Measurements from ENCODE around the gene MUC5B.
"Not testable (repeated sequence)": the region's sequence is repeated elsewhere in the genome, so short reads cannot be mapped to it uniquely, and the experiment has no call there.

The MUC5B gene

DNA sequence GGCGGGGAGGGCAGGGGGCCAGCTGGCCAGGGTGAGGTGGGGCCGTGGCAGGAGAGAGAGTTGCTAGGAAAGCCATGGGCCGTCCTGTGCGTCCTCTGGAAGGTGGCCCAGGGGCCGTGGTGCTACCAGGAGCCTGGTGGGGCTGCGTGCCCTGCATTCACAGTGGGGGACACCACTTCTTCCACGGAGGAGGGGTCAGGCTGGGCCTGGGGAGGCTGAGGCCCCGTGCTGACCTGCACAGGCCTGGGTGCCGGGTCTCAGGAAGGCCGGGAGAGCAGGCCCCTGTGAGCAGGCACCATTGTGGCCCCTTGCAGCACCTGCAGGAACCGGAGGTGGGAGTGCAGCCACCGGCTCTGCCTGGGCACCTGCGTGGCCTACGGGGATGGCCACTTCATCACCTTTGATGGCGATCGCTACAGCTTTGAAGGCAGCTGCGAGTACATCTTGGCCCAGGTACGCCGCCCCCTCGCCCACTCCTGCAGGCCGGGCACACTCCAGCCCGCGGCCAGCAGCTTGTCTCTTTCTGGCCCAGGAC, 12.0 kb downstream of the MUC5B start:
- no peak overlapping the region for H3K4me3 Mint-ChIP-seq
- H3K27ac Mint-ChIP-seq = no peak overlapping the region
- no peaks in the 10 kb centered on the region for H3K36me3 Mint-ChIP-seq (ENCODE audit: low read depth)
- no peaks in the 10 kb centered on the region for H3K9me3 Mint-ChIP-seq
- DNase-seq (ENCODE audit: low spot score) = no peak
- H3K27me3 Mint-ChIP-seq (ENCODE audit: low read depth) = no peaks in the 10 kb centered on the region
- H3K4me1 Mint-ChIP-seq (ENCODE audit: low read depth) = no peaks in the 10 kb centered on the region

DNA sequence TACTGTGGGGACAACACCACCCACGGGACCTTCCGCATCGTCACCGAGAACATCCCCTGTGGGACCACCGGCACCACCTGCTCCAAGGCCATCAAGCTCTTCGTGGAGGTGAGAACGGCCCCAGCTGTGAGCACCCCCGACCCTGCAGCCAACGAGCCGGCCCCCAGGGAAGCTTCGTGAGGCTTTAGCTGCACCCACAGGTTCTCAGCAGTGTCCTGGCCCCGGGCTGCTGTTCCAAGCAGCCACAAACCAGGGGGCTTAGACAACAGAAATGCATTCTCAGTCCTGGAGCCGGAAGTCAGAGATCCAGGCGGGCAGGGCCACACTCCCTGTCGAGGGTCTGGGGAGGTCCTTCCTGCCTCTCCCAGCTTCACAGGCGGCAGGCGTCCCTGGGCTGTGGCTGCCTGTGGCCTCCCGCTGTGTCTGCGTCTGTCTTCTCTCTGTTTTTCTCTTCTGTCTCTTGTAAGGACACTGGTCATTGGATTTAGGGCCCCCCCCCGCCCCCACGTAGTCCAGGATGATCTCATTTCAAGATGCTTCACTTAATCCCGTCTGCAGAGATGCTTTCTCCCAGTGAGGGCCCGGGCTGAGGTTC, 12.5 kb downstream of the MUC5B start:
- no peak for DNase-seq (ENCODE audit: low spot score)
- Mint-ChIP-seq H3K9me3 (no peaks in the 10 kb centered on the region), H3K4me3 (no peak overlapping the region), H3K4me1 (ENCODE audit: low read depth) (no peaks in the 10 kb centered on the region), H3K27me3 (ENCODE audit: low read depth) (no peaks in the 10 kb centered on the region), H3K36me3 (ENCODE audit: low read depth) (no peaks in the 10 kb centered on the region), H3K27ac (no peak overlapping the region)

DNA sequence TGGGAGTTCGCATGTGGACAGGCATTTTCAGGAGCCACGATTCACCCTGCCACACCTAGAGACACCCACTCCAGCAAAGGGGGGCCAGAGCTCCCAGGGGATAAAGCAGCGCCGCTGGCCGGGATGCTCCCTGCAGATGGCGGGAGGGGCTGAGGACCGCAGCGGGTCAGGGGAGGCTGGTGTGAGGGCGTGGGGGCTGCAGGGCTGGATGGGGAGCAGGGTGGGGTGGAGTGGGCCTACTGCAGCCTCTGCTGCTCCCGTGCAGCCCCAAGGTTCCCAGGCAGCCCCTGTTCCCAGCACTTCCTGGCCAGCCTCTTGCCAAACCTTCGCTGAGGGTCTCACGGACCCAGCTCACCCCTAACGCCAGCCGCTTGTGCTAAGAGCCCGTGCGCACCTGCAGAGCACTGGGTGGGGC, 13.0 kb downstream of the MUC5B start:
- Mint-ChIP-seq H3K4me1 (ENCODE audit: low read depth) (no peaks in the 10 kb centered on the region), H3K36me3 (ENCODE audit: low read depth) (no peaks in the 10 kb centered on the region), H3K27me3 (ENCODE audit: low read depth) (no peaks in the 10 kb centered on the region), H3K9me3 (no peaks in the 10 kb centered on the region), H3K27ac (no peak overlapping the region), H3K4me3 (no peak overlapping the region)
- DNase-seq (ENCODE audit: low spot score) = no peak

DNA sequence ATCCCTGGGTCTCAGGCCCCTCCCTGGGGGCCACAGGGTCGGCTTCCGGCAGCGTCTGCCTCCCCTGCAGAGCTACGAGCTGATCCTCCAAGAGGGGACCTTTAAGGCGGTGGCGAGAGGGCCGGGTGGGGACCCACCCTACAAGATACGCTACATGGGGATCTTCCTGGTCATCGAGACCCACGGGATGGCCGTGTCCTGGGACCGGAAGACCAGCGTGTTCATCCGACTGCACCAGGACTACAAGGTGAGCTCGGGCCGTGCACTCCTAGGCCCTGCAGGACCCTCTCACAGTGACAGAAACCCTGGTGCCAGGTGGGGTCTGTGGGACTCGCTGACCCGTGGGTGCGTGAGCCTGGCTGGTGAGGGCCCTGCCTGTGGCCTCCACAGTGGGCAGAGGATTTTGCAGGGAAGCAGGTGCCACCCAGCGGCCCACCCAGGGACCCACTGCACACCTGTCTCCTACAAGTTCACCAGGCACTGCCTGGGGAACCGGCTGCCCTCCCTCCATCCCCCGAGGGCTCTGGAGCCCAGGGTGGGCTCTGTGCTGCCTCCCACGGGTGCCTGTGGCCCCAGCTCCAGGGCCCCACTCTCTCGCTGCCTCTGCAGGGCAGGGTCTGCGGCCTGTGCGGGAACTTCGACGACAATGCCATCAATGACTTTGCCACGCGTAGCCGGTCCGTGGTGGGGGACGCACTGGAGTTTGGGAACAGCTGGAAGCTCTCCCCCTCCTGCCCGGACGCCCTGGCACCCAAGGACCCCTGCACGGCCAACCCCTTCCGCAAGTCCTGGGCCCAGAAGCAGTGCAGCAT, 13.7 kb downstream of the MUC5B start:
- no peaks in the 10 kb centered on the region for H3K9me3 Mint-ChIP-seq
- no peak overlapping the region for H3K4me3 Mint-ChIP-seq
- H3K27me3 Mint-ChIP-seq (ENCODE audit: low read depth) = no peaks in the 10 kb centered on the region
- H3K4me1 Mint-ChIP-seq (ENCODE audit: low read depth) = no peaks in the 10 kb centered on the region
- H3K27ac Mint-ChIP-seq = no peak overlapping the region
- no peak for DNase-seq (ENCODE audit: low spot score)
- no peaks in the 10 kb centered on the region for H3K36me3 Mint-ChIP-seq (ENCODE audit: low read depth)

DNA sequence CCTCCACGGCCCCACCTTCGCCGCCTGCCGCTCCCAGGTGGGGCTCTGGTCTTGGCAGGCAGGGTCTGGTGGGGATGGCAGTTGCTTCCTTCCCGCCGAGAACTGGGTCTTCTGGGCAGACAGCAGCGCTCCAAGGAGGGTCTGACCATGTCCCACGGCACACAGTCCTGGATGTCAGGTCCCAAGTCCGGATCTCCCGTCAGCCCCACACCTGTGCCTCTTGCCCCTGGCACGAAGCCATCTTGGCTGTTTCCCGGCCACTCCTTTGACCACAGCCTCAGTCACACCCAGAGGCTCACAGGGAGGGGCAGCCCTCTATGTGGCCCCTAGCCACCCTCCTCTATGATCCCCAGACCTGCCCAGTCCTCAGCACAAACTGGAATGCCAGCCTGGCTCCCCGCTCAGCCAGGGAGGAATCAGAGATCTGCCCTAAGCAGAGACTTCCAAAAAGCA, 14.3 kb downstream of the MUC5B start:
- no peaks in the 10 kb centered on the region for H3K4me1 Mint-ChIP-seq (ENCODE audit: low read depth)
- no peaks in the 10 kb centered on the region for H3K36me3 Mint-ChIP-seq (ENCODE audit: low read depth)
- no peak overlapping the region for H3K27ac Mint-ChIP-seq
- H3K9me3 Mint-ChIP-seq = peaks cover 2% of the 10 kb centered on the region
- H3K4me3 Mint-ChIP-seq = no peak overlapping the region
- H3K27me3 Mint-ChIP-seq (ENCODE audit: low read depth) = no peaks in the 10 kb centered on the region
- no peak for DNase-seq (ENCODE audit: low spot score)

DNA sequence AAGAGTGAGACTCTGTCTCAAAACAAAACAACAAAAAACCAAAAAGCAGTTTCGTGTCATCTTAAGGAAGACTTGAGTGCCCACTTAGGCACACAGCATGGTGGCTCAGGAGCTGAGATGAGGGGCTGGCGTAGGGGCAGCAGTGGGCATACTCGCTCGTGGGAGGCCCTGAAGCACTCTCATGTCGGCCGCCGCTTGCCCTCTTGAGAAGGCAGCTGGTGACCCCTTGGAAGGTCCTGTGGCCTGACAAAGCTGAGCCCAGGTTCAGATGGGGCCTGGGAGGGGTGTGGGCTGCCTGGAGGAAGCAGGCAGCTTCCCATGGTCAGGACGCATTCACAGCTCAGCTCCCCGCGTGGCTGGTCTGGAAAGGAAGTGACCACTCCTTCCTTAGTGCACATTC, 15.0 kb downstream of the MUC5B start:
- DNase-seq (ENCODE audit: low spot score) = no peak
- no peaks in the 10 kb centered on the region for H3K4me1 Mint-ChIP-seq (ENCODE audit: low read depth)
- no peak overlapping the region for H3K27ac Mint-ChIP-seq
- H3K36me3 Mint-ChIP-seq (ENCODE audit: low read depth) = no peaks in the 10 kb centered on the region
- H3K27me3 Mint-ChIP-seq (ENCODE audit: low read depth) = no peaks in the 10 kb centered on the region
- peaks cover 7% of the 10 kb centered on the region for H3K9me3 Mint-ChIP-seq
- no peak overlapping the region for H3K4me3 Mint-ChIP-seq

DNA sequence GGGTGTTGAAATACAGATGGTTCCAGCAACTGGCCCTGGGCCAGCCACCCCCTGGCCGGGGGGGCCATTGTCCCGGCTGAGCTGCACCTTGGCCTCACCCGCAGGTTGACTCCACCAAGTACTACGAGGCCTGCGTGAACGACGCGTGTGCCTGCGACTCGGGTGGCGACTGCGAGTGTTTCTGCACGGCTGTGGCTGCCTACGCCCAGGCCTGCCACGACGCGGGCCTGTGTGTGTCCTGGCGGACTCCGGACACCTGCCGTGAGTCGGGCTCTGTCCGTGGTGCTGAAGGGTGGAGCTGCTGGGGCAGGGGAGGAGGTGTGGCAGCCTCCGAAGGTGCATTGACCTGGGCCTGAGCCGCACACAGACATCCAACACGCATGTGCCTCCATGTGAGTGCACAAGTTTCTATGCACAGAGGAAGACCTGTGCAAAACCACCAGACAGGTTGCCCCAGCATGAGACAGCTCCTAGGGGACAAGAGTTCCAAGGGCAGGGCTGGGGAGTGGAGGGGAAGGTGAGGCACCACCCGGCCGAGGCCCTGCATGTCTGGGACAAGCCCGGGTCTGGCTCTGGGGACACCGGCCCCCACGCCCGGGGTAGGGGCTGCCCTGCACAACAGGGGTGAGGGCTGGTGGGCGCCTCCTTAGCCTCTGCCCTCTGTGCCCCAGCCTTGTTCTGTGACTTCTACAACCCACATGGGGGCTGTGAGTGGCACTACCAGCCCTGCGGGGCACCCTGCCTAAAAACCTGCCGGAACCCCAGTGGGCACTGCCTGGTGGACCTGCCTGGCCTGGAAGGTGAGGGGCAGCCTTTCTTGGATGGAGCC, 16.1 kb downstream of the MUC5B start:
- Mint-ChIP-seq H3K27ac (no peak overlapping the region), H3K27me3 (ENCODE audit: low read depth) (no peaks in the 10 kb centered on the region), H3K36me3 (ENCODE audit: low read depth) (no peaks in the 10 kb centered on the region), H3K4me1 (ENCODE audit: low read depth) (no peaks in the 10 kb centered on the region), H3K4me3 (no peak overlapping the region), H3K9me3 (peaks cover 7% of the 10 kb centered on the region)
- no peak for DNase-seq (ENCODE audit: low spot score)

DNA sequence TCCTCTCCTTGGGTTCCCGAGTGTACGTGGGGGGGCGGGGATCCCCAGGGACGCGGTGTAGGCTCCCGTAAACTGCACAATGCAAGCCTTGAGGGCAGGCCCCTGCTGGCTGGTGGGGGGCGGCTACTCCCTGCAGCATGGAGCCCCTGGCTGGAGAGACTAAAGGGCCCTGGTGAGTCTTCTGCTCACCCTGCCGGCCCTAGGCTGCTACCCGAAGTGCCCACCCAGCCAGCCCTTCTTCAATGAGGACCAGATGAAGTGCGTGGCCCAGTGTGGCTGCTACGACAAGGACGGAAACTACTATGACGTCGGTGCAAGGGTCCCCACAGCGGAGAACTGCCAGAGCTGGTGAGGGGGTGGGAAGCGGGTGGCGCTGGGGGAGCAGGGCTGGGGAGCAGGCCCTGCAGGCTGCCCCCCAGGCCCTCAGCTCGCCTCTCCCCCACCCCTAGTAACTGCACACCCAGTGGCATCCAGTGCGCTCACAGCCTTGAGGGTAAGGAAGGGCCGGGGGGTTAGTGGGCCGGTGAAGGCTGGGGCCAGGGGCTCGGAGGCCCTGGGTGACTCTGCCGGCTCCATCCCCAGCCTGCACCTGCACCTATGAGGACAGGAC, 16.8 kb downstream of the MUC5B start:
- no peaks in the 10 kb centered on the region for H3K4me1 Mint-ChIP-seq (ENCODE audit: low read depth)
- H3K27ac Mint-ChIP-seq = no peak overlapping the region

DNA sequence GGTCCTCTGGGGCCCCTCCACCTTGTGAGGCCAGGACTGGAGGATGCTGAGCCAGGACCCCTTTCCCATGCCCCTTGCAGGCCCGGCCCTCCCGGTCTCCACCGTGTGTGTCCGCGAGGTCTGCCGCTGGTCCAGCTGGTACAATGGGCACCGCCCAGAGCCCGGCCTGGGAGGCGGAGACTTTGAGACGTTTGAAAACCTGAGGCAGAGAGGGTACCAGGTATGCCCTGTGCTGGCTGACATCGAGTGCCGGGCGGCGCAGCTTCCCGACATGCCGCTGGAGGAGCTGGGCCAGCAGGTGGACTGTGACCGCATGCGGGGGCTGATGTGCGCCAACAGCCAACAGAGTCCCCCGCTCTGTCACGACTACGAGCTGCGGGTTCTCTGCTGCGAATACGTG, 17.9 kb downstream of the MUC5B start:
- DNase-seq (ENCODE audit: low spot score) = no peak
- peaks cover 7% of the 10 kb centered on the region for H3K9me3 Mint-ChIP-seq
- H3K4me1 Mint-ChIP-seq (ENCODE audit: low read depth) = no peaks in the 10 kb centered on the region
- no peaks in the 10 kb centered on the region for H3K36me3 Mint-ChIP-seq (ENCODE audit: low read depth)
- no peaks in the 10 kb centered on the region for H3K27me3 Mint-ChIP-seq (ENCODE audit: low read depth)
- no peak overlapping the region for H3K4me3 Mint-ChIP-seq
- H3K27ac Mint-ChIP-seq = no peak overlapping the region

More for the DNA sequence above, 16.8 kb downstream of the MUC5B start:
- DNase-seq (ENCODE audit: low spot score) = no peak
- H3K9me3 Mint-ChIP-seq = peaks cover 7% of the 10 kb centered on the region
- no peak overlapping the region for H3K4me3 Mint-ChIP-seq
- no peaks in the 10 kb centered on the region for H3K27me3 Mint-ChIP-seq (ENCODE audit: low read depth)
- no peaks in the 10 kb centered on the region for H3K36me3 Mint-ChIP-seq (ENCODE audit: low read depth)

DNA sequence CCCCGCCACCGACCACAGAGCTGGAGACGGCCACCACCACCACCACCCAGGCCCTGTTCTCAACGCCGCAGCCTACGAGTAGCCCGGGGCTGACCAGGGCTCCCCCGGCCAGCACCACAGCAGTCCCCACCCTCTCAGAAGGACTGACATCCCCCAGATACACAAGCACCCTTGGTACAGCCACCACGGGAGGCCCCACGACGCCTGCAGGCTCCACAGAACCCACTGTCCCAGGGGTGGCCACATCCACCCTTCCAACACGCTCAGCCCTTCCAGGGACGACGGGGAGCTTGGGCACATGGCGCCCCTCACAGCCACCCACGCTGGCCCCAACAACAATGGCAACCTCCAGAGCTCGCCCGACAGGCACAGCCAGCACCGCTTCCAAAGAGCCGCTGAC, 18.8 kb downstream of the MUC5B start:
- DNase-seq (ENCODE audit: low spot score) = no peak
- Mint-ChIP-seq H3K27me3 (ENCODE audit: low read depth) (no peaks in the 10 kb centered on the region), H3K4me1 (ENCODE audit: low read depth) (no peaks in the 10 kb centered on the region), H3K36me3 (ENCODE audit: low read depth) (no peaks in the 10 kb centered on the region), H3K4me3 (no peak overlapping the region), H3K27ac (no peak overlapping the region), H3K9me3 (peaks cover 7% of the 10 kb centered on the region)

DNA sequence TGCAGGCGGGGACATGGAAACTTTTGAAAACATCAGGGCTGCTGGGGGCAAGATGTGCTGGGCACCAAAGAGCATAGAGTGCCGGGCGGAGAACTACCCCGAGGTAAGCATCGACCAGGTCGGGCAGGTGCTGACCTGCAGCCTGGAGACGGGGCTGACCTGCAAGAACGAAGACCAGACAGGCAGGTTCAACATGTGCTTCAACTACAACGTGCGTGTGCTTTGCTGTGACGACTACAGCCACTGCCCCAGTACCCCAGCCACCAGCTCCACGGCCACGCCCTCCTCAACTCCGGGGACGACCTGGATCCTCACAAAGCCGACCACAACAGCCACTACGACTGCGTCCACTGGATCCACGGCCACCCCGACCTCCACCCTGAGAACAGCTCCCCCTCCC, 19.4 kb downstream of the MUC5B start:
- DNase-seq (ENCODE audit: low spot score) = no peak
- no peaks in the 10 kb centered on the region for H3K36me3 Mint-ChIP-seq (ENCODE audit: low read depth)
- H3K27me3 Mint-ChIP-seq (ENCODE audit: low read depth) = no peaks in the 10 kb centered on the region
- no peak overlapping the region for H3K4me3 Mint-ChIP-seq
- H3K9me3 Mint-ChIP-seq = peaks cover 7% of the 10 kb centered on the region
- H3K4me1 Mint-ChIP-seq (ENCODE audit: low read depth) = no peaks in the 10 kb centered on the region
- H3K27ac Mint-ChIP-seq = no peak overlapping the region

DNA sequence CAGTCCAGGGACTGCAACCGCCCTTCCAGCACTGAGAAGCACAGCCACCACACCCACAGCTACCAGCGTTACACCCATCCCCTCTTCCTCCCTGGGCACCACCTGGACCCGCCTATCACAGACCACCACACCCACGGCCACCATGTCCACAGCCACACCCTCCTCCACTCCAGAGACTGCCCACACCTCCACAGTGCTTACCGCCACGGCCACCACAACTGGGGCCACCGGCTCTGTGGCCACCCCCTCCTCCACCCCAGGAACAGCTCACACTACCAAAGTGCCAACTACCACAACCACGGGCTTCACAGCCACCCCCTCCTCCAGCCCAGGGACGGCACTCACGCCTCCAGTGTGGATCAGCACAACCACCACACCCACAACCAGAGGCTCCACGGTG, 19.9 kb downstream of the MUC5B start:
- not testable (repeated sequence) for DNase-seq (ENCODE audit: low spot score); H3K27ac Mint-ChIP-seq; H3K4me3 Mint-ChIP-seq; H3K36me3 Mint-ChIP-seq (ENCODE audit: low read depth); H3K9me3 Mint-ChIP-seq; H3K4me1 Mint-ChIP-seq (ENCODE audit: low read depth); H3K27me3 Mint-ChIP-seq (ENCODE audit: low read depth)

DNA sequence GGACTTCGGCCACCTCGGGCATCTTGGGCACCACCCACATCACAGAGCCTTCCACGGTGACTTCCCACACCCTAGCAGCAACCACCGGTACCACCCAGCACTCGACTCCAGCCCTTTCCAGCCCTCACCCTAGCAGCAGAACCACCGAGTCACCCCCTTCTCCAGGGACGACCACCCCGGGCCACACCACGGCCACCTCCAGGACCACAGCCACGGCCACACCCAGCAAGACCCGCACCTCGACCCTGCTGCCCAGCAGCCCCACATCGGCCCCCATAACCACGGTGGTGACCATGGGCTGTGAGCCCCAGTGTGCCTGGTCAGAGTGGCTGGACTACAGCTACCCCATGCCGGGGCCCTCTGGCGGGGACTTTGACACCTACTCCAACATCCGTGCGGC, 20.7 kb downstream of the MUC5B start:
- not testable (repeated sequence) for DNase-seq (ENCODE audit: low spot score); H3K27ac Mint-ChIP-seq

DNA sequence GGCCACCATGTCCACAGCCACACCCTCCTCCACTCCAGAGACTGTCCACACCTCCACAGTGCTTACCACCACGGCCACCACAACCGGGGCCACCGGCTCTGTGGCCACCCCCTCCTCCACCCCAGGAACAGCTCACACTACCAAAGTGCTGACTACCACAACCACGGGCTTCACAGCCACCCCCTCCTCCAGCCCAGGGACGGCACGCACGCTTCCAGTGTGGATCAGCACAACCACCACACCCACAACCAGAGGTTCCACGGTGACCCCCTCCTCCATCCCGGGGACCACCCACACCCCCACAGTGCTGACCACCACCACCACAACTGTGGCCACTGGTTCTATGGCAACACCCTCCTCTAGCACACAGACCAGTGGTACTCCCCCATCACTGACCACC, 21.7 kb downstream of the MUC5B start:
- not testable (repeated sequence) for H3K36me3 Mint-ChIP-seq (ENCODE audit: low read depth); DNase-seq (ENCODE audit: low spot score); H3K4me1 Mint-ChIP-seq (ENCODE audit: low read depth); H3K27ac Mint-ChIP-seq; H3K9me3 Mint-ChIP-seq; H3K4me3 Mint-ChIP-seq; H3K27me3 Mint-ChIP-seq (ENCODE audit: low read depth)

More for the DNA sequence above, 20.7 kb downstream of the MUC5B start:
- not testable (repeated sequence) for H3K27me3 Mint-ChIP-seq (ENCODE audit: low read depth); H3K9me3 Mint-ChIP-seq; H3K4me1 Mint-ChIP-seq (ENCODE audit: low read depth); H3K36me3 Mint-ChIP-seq (ENCODE audit: low read depth); H3K4me3 Mint-ChIP-seq
